CD4-positive, alpha-beta T cell (primary cell): ENCODE measurements around the gene TMEM187. TPM values are rescaled to one million over a fixed set of nuclear protein-coding genes. Genes with fewer than 3 reads are reported as not detected.
"Not testable (repeated sequence)": the region's sequence is repeated elsewhere in the genome, so short reads cannot be mapped to it uniquely, and the experiment has no call there.

ENCODE experiments used
- ATAC-seq: fragments of 200-7000 bp; cut with Tn5 transposase; one replicate; pipeline ENCODE4 v1.10.0; 2022; ENCODE audit warnings: mild to moderate bottlenecking; ENCODE audit not compliant: poor library complexity
- CTCF ChIA-PET: fragments of 350-600 bp; sonication (Branson Sonifier 250); formaldehyde crosslinking; loops from one replicate; lab custom pipeline; 2021; ENCODE audit warnings: antibody characterized with exemption, inconsistent platforms; lab: Charles Lee
- POLR2A ChIA-PET: fragments of 350-600 bp; sonication (Branson Sonifier 250); formaldehyde crosslinking; loops from one replicate; lab custom pipeline; 2021; ENCODE audit warnings: antibody characterized with exemption, inconsistent platforms; lab: Charles Lee
- DNase-seq, 14 experiments: peaks; one replicate each; pipeline ENCODE4 v3.0.0-alpha.2; 2013 to 2020; ENCODE audit warnings: mixed read lengths in 2 of 14
- H3K27ac ChIP-seq, 2 donors: one replicate each; pipeline versions ENCODE4 v1.5.1 to v1.7.0; 2013; ENCODE audit warnings: low read length in 2 of 2, low read depth in 1 of 2, mild to moderate bottlenecking in 1 of 2
- H3K27me3 ChIP-seq, 2 experiments: 1 replicate in 1 of 2; 2 replicates in 1 of 2; pipeline versions ENCODE4 v1.6.1 to v1.7.0; 2013; ENCODE audit warnings: low read length in 2 of 2, control low read depth in 1 of 2, mild to moderate bottlenecking in 1 of 2, moderate library complexity in 1 of 2; ENCODE audit not compliant: insufficient read depth in 2 of 2, control insufficient read depth in 1 of 2
- H3K36me3 ChIP-seq: one replicate; pipeline ENCODE4 v1.6.1; 2013; ENCODE audit warnings: low read length, control low read depth; ENCODE audit not compliant: insufficient read depth
- H3K4me1 ChIP-seq: one replicate; pipeline ENCODE4 v1.6.1; 2013; ENCODE audit warnings: low read length, control low read depth; ENCODE audit not compliant: insufficient read depth
- H3K4me3 ChIP-seq: one replicate; pipeline ENCODE4 v1.5.1; 2013; ENCODE audit warnings: mild to moderate bottlenecking, low read length, moderate library complexity
- H3K9me3 ChIP-seq, 2 experiments: 1 replicate in 1 of 2; 2 replicates in 1 of 2; pipeline versions ENCODE4 v1.6.1 to v1.7.0; 2013; ENCODE audit warnings: low read length in 2 of 2, mild to moderate bottlenecking in 2 of 2, control low read depth in 1 of 2, moderate library complexity in 1 of 2; ENCODE audit not compliant: control insufficient read depth in 1 of 2, insufficient read depth in 1 of 2
- H3K27ac Mint-ChIP-seq: one replicate; pipeline ENCODE4 v1.8.0; 2020; ENCODE audit warnings: mixed read lengths
- H3K27me3 Mint-ChIP-seq: one replicate; pipeline ENCODE4 v1.8.0; 2021; ENCODE audit warnings: mixed read lengths
- H3K36me3 Mint-ChIP-seq: one replicate; pipeline ENCODE4 v1.8.0; 2021; ENCODE audit warnings: low read depth, mixed read lengths
- H3K4me1 Mint-ChIP-seq: one replicate; pipeline ENCODE4 v1.8.0; 2021; ENCODE audit warnings: low read depth, mixed read lengths
- H3K4me3 Mint-ChIP-seq: one replicate; pipeline ENCODE4 v1.8.0; 2020; ENCODE audit warnings: mild to moderate bottlenecking, mixed read lengths
- H3K9me3 Mint-ChIP-seq: one replicate; pipeline ENCODE4 v1.8.0; 2020; ENCODE audit warnings: mixed read lengths
- intact Hi-C, 2 experiments: fragments of 100-400 bp; cut with DNase I in 1 of 2; cut with micrococcal nuclease in 1 of 2; formaldehyde crosslinking; loops; one replicate each; pipeline versions ENCODE4 v1.15.1 to v1.9.0; 2023 to 2025; cut with DNase I, micrococcal nuclease
- total RNA-seq, 174 experiments: library from RNA in 2 of 174; stranded (reverse) in 2 of 174; gene quantifications; one replicate each; pipeline ENCODE4 v1.2.3 and lab custom pipeline; 2021 to 2026
- TF ChIP-seq, protein P1 (sequence below): fragments of 200-600 bp; IDR thresholded peaks from one replicate; pipeline ENCODE4 v1.8.0; 2022; ENCODE audit warnings: antibody characterized with exemption, mild to moderate bottlenecking

TMEM187 gene
- total RNA-seq, 2 experiments from 2014 or later, result 1.4 to 2.0 TPM

DNA sequence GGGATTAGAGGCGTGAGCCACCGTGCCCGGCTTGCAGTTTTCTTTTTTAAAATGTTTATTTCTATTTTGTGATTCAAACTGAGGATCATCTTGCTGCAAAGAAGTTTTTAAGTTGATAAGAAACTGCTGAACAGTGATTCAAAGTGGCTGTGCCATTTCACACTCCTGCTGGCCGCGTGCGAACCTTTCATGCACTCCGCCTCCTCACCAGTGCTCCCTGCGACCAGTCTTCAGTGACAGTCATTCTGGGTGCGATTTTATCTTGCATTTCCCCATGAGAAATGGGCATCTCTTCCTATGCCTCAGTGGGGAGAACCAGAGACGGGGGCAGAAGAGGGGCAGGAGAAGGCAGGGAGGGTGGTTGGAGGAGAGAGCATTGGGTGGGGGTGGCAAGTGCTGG, 21.4 kb downstream of the TMEM187 start:
- ATAC-seq (no peak), DNase-seq (no peak)
- no peak overlapping the region for H3K27ac Mint-ChIP-seq
- ChIA-PET POLR2A (no interaction called here), CTCF (no interaction called here)
- no peaks in the 10 kb centered on the region for H3K36me3 Mint-ChIP-seq
- peaks cover 11% of the 10 kb centered on the region for H3K4me1 Mint-ChIP-seq
- Histone ChIP-seq H3K27me3 (no peaks in the 10 kb centered on the region), H3K27ac (no peak overlapping the region), H3K4me3 (no peak overlapping the region), H3K9me3 (no peaks in the 10 kb centered on the region), H3K36me3 (no peaks in the 10 kb centered on the region), H3K4me1 (peaks cover 13% of the 10 kb centered on the region)
- H3K27me3 Mint-ChIP-seq, result no peaks in the 10 kb centered on the region
- intact Hi-C loops, result no loop called here
- TF ChIP-seq, protein P1, sequence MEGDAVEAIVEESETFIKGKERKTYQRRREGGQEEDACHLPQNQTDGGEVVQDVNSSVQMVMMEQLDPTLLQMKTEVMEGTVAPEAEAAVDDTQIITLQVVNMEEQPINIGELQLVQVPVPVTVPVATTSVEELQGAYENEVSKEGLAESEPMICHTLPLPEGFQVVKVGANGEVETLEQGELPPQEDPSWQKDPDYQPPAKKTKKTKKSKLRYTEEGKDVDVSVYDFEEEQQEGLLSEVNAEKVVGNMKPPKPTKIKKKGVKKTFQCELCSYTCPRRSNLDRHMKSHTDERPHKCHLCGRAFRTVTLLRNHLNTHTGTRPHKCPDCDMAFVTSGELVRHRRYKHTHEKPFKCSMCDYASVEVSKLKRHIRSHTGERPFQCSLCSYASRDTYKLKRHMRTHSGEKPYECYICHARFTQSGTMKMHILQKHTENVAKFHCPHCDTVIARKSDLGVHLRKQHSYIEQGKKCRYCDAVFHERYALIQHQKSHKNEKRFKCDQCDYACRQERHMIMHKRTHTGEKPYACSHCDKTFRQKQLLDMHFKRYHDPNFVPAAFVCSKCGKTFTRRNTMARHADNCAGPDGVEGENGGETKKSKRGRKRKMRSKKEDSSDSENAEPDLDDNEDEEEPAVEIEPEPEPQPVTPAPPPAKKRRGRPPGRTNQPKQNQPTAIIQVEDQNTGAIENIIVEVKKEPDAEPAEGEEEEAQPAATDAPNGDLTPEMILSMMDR, result no peak
- H3K9me3 Mint-ChIP-seq, result no peaks in the 10 kb centered on the region
- H3K4me3 Mint-ChIP-seq, result no peak overlapping the region

GRCh38 chrX:153994398-153994797, 21.8 kb downstream of the TMEM187 start:
- H3K36me3 ChIP-seq, H3K9me3 ChIP-seq, H3K27me3 Mint-ChIP-seq, H3K27me3 ChIP-seq, H3K9me3 Mint-ChIP-seq, ATAC-seq, DNase-seq, intact Hi-C loops, H3K27ac ChIP-seq, H3K27ac Mint-ChIP-seq, CTCF ChIA-PET, H3K4me3 Mint-ChIP-seq, H3K4me3 ChIP-seq, POLR2A ChIA-PET, H3K36me3 Mint-ChIP-seq, H3K4me1 Mint-ChIP-seq: not testable (repeated sequence)
- H3K4me1 ChIP-seq, result peaks cover 12% of the 10 kb centered on the region

GRCh38 chrX:153995504-153995903, 22.9 kb downstream of the TMEM187 start:
- Histone ChIP-seq H3K9me3 (no peaks in the 10 kb centered on the region), H3K27ac (no peak overlapping the region), H3K36me3 (no peaks in the 10 kb centered on the region), H3K27me3 (no peaks in the 10 kb centered on the region), H3K4me3 (no peak overlapping the region), H3K4me1 (peaks cover under 1% of the 10 kb centered on the region)
- H3K27ac Mint-ChIP-seq, result no peak overlapping the region
- H3K36me3 Mint-ChIP-seq, result no peaks in the 10 kb centered on the region
- ATAC-seq (no peak), DNase-seq (no peak)
- no peaks in the 10 kb centered on the region for H3K27me3 Mint-ChIP-seq
- H3K4me1 Mint-ChIP-seq, result no peaks in the 10 kb centered on the region
- POLR2A ChIA-PET, result no interaction called here
- TF ChIP-seq, protein P1, result no peak
- no peak overlapping the region for H3K4me3 Mint-ChIP-seq
- no peaks in the 10 kb centered on the region for H3K9me3 Mint-ChIP-seq
- CTCF ChIA-PET, result no interaction called here
- intact Hi-C loops, result no loop called here

- no peak for ATAC-seq
- intact Hi-C loops, result no loop called here
- DNase-seq, result no peak
- Histone ChIP-seq H3K4me3 (no peak overlapping the region), H3K9me3 (no peaks in the 10 kb centered on the region), H3K27me3 (no peaks in the 10 kb centered on the region), H3K4me1 (peaks cover 16% of the 10 kb centered on the region), H3K27ac (no peak overlapping the region), H3K36me3 (no peaks in the 10 kb centered on the region)
- Mint-ChIP-seq H3K4me3 (no peak overlapping the region), H3K27me3 (no peaks in the 10 kb centered on the region), H3K36me3 (no peaks in the 10 kb centered on the region), H3K9me3 (no peaks in the 10 kb centered on the region), H3K27ac (no peak overlapping the region), H3K4me1 (peaks cover 11% of the 10 kb centered on the region)
- TF ChIP-seq, protein P1, result no peak
- ChIA-PET POLR2A (no interaction called here), CTCF (interaction anchor here (1.0 kb wide), 1 partner anchor 14 kb away, joined by 3 read pairs; no protein-coding TSS in a partner anchor)
These were observed 26.9 kb downstream of the TMEM187 start for GRCh38 chrX:153999359-154000037.
